Measurements from ENCODE around the gene XRCC4.
"Not testable (repeated sequence)": the region's sequence is repeated elsewhere in the genome, so short reads cannot be mapped to it uniquely, and the experiment has no call there.

Gene XRCC4

GRCh38 chr5:83126501-83126900 is 49.2 kb downstream of the XRCC4 start:
- Histone ChIP-seq H3K27me3 (ENCODE audit: control insufficient read depth, insufficient read depth, low read length) (no peaks in the 10 kb centered on the region), H3K4me1 (ENCODE audit: control insufficient read depth, insufficient read depth, low read length) (no peaks in the 10 kb centered on the region), H3K4me3 (ENCODE audit: low read length) (no peak overlapping the region), H3K9me3 (replicated peaks; ENCODE audit: low read length) (no peaks in the 10 kb centered on the region), H3K9ac (ENCODE audit: low read depth, low read length) (no peak overlapping the region), H3K4me2 (ENCODE audit: low read length) (no peak overlapping the region), H3K36me3 (ENCODE audit: insufficient read depth, low read length) (no peaks in the 10 kb centered on the region)

GRCh38 chr5:83133797-83134196 is 56.5 kb downstream of the XRCC4 start:
- no peaks in the 10 kb centered on the region for H3K4me1 ChIP-seq (ENCODE audit: control insufficient read depth, insufficient read depth, low read length)
- no peak overlapping the region for H3K4me2 ChIP-seq (ENCODE audit: low read length)
- H3K36me3 ChIP-seq (ENCODE audit: insufficient read depth, low read length) = no peaks in the 10 kb centered on the region
- H3K4me3 ChIP-seq (ENCODE audit: low read length) = no peak overlapping the region
- no peaks in the 10 kb centered on the region for H3K9me3 ChIP-seq (replicated peaks; ENCODE audit: low read length)
- H3K9ac ChIP-seq (ENCODE audit: low read depth, low read length) = no peak overlapping the region
- H3K27me3 ChIP-seq (ENCODE audit: control insufficient read depth, insufficient read depth, low read length) = no peaks in the 10 kb centered on the region

DNA sequence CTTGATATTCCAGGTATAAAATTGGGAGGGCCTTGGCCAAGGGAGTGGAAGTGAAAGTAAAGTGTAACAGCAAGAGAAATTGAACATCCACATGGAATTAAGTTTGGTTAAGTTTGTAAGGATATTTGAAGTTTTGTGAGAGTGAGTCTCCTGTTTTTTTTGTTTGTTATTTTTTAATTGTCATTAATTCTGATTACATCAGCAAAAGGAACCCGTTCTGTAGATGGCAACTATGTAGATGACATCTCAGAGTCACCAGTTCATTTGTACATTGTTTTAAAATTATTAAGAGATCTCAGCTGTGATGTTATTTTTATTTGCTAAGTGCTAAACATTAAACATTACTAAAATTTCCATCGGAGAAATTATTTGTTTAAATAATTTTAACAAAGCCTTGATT is 65.2 kb downstream of the XRCC4 start:
- Histone ChIP-seq H3K4me3 (ENCODE audit: low read length) (no peak overlapping the region), H3K9me3 (replicated peaks; ENCODE audit: low read length) (no peaks in the 10 kb centered on the region), H3K36me3 (ENCODE audit: insufficient read depth, low read length) (no peaks in the 10 kb centered on the region), H3K9ac (ENCODE audit: low read depth, low read length) (no peak overlapping the region), H3K4me2 (ENCODE audit: low read length) (no peak overlapping the region), H3K27me3 (ENCODE audit: control insufficient read depth, insufficient read depth, low read length) (no peaks in the 10 kb centered on the region), H3K4me1 (ENCODE audit: control insufficient read depth, insufficient read depth, low read length) (no peaks in the 10 kb centered on the region)

- Histone ChIP-seq H3K4me2 (ENCODE audit: low read length) (no peak overlapping the region), H3K9me3 (replicated peaks; ENCODE audit: low read length) (no peaks in the 10 kb centered on the region), H3K4me3 (ENCODE audit: low read length) (no peak overlapping the region), H3K36me3 (ENCODE audit: insufficient read depth, low read length) (no peaks in the 10 kb centered on the region), H3K9ac (ENCODE audit: low read depth, low read length) (no peak overlapping the region), H3K27me3 (ENCODE audit: control insufficient read depth, insufficient read depth, low read length) (no peaks in the 10 kb centered on the region), H3K4me1 (ENCODE audit: control insufficient read depth, insufficient read depth, low read length) (no peaks in the 10 kb centered on the region)
Observed at GRCh38 chr5:83145241-83145640, 67.9 kb downstream of the XRCC4 start.

- Histone ChIP-seq H3K4me2 (ENCODE audit: low read length) (no peak overlapping the region), H3K36me3 (ENCODE audit: insufficient read depth, low read length) (no peaks in the 10 kb centered on the region), H3K4me3 (ENCODE audit: low read length) (no peak overlapping the region), H3K9me3 (replicated peaks; ENCODE audit: low read length) (no peaks in the 10 kb centered on the region), H3K27me3 (ENCODE audit: control insufficient read depth, insufficient read depth, low read length) (no peaks in the 10 kb centered on the region), H3K4me1 (ENCODE audit: control insufficient read depth, insufficient read depth, low read length) (no peaks in the 10 kb centered on the region), H3K9ac (ENCODE audit: low read depth, low read length) (no peak overlapping the region)
Observed at GRCh38 chr5:83145882-83146331, 68.6 kb downstream of the XRCC4 start.

DNA sequence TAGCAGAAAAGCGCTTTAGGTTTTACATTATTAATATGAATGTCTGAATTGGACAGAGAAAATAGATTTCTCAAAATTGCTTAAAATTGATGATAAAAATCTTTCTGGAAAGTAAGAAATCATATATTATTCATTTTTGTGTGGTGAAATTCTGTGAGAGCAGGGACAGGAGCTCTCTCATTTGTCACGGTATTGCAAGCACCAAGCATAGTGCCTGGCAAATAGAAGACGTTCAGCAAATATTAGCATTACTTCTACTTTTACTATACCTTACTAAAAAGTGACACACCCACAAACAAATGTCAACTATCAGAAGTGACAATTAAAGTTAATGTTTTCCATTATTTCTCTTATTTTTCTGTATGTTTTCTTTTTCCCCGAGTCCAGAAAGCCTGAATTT is 69.1 kb downstream of the XRCC4 start:
- Histone ChIP-seq H3K4me3 (ENCODE audit: low read length) (no peak overlapping the region), H3K9ac (ENCODE audit: low read depth, low read length) (no peak overlapping the region), H3K27me3 (ENCODE audit: control insufficient read depth, insufficient read depth, low read length) (no peaks in the 10 kb centered on the region), H3K9me3 (replicated peaks; ENCODE audit: low read length) (no peaks in the 10 kb centered on the region), H3K4me1 (ENCODE audit: control insufficient read depth, insufficient read depth, low read length) (no peaks in the 10 kb centered on the region), H3K36me3 (ENCODE audit: insufficient read depth, low read length) (no peaks in the 10 kb centered on the region), H3K4me2 (ENCODE audit: low read length) (no peak overlapping the region)

- Histone ChIP-seq H3K4me3 (ENCODE audit: low read length) (no peak overlapping the region), H3K27me3 (ENCODE audit: control insufficient read depth, insufficient read depth, low read length) (no peaks in the 10 kb centered on the region), H3K9ac (ENCODE audit: low read depth, low read length) (no peak overlapping the region), H3K4me1 (ENCODE audit: control insufficient read depth, insufficient read depth, low read length) (peaks cover 4% of the 10 kb centered on the region), H3K9me3 (replicated peaks; ENCODE audit: low read length) (no peaks in the 10 kb centered on the region), H3K4me2 (ENCODE audit: low read length) (no peak overlapping the region), H3K36me3 (ENCODE audit: insufficient read depth, low read length) (no peaks in the 10 kb centered on the region)
Observed at GRCh38 chr5:83147593-83147992, 70.2 kb downstream of the XRCC4 start.

- no peak overlapping the region for H3K9ac ChIP-seq (ENCODE audit: low read depth, low read length)
- peaks cover 4% of the 10 kb centered on the region for H3K4me1 ChIP-seq (ENCODE audit: control insufficient read depth, insufficient read depth, low read length)
- H3K4me2 ChIP-seq (ENCODE audit: low read length) = no peak overlapping the region
- no peak overlapping the region for H3K4me3 ChIP-seq (ENCODE audit: low read length)
- no peaks in the 10 kb centered on the region for H3K36me3 ChIP-seq (ENCODE audit: insufficient read depth, low read length)
- no peaks in the 10 kb centered on the region for H3K27me3 ChIP-seq (ENCODE audit: control insufficient read depth, insufficient read depth, low read length)
- H3K9me3 ChIP-seq (replicated peaks; ENCODE audit: low read length) = no peaks in the 10 kb centered on the region
Observed at GRCh38 chr5:83148370-83148769, 71.0 kb downstream of the XRCC4 start.

DNA sequence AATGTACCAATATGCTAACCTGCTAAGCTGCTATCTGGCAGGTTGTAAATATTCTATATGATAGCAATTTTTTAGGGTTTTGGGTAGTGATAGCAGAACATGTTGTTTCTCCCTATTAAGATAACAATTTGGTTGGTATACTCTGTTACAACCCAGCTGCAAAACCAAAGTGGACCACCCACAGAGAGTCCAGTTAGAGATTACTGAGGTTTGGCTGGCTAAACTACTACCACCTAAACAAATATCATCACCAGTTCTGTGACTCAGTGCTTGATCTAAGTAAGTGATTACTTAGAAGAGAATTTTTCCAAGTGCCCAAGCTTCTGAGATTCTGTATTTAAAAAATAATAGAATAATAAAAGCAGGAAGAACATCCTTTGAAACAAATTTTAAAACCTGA is 72.3 kb downstream of the XRCC4 start:
- Histone ChIP-seq H3K4me1 (ENCODE audit: control insufficient read depth, insufficient read depth, low read length) (peaks cover 4% of the 10 kb centered on the region), H3K9ac (ENCODE audit: low read depth, low read length) (no peak overlapping the region), H3K4me2 (ENCODE audit: low read length) (no peak overlapping the region), H3K36me3 (ENCODE audit: insufficient read depth, low read length) (no peaks in the 10 kb centered on the region), H3K4me3 (ENCODE audit: low read length) (no peak overlapping the region), H3K27me3 (ENCODE audit: control insufficient read depth, insufficient read depth, low read length) (no peaks in the 10 kb centered on the region), H3K9me3 (replicated peaks; ENCODE audit: low read length) (no peaks in the 10 kb centered on the region)

DNA sequence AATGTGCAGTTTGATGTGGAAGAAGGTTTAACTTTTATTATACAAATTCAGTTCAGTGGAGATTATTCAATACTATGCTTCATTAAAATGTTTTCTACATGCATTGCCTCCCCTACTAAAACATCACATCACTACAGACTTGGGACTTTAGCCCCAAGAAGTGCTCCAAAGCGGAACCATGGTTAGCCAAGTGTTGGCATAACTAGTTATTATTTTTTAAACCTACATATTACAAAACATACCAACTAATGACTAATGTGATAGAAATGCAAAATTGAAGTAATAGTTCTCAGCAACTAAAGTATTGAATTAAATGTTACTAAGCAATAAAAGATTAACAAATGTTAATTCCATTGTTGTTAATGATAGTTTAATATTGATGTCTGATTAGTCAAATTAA is 74.5 kb downstream of the XRCC4 start:
- Histone ChIP-seq H3K4me1 (ENCODE audit: control insufficient read depth, insufficient read depth, low read length) (peaks cover 4% of the 10 kb centered on the region), H3K27me3 (ENCODE audit: control insufficient read depth, insufficient read depth, low read length) (no peaks in the 10 kb centered on the region), H3K9me3 (replicated peaks; ENCODE audit: low read length) (no peaks in the 10 kb centered on the region), H3K36me3 (ENCODE audit: insufficient read depth, low read length) (no peaks in the 10 kb centered on the region), H3K9ac (ENCODE audit: low read depth, low read length) (no peak overlapping the region), H3K4me2 (ENCODE audit: low read length) (no peak overlapping the region), H3K4me3 (ENCODE audit: low read length) (no peak overlapping the region)

DNA sequence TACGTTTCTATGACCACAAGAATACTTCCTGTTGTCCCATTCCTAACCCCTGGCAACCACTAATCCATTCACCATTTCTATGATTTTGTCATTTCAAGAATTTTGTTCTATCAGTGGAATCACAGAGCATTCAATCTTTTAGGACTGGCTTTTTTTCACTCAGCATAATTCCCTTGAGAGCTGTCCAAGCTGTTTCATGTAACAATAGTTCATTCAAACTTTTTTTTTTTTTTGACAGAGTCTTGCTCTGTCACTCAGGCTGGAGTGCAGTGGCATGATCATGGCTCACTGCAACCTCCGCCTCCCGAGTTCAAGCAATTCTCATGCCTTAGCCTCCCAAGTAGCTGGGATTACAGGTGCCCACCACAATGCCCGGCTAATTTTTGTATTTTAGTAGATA is 75.6 kb downstream of the XRCC4 start:
- H3K4me3 ChIP-seq (ENCODE audit: low read length); H3K27me3 ChIP-seq (ENCODE audit: control insufficient read depth, insufficient read depth, low read length); H3K4me2 ChIP-seq (ENCODE audit: low read length); H3K9ac ChIP-seq (ENCODE audit: low read depth, low read length); H3K36me3 ChIP-seq (ENCODE audit: insufficient read depth, low read length); H3K9me3 ChIP-seq (replicated peaks; ENCODE audit: low read length); H3K4me1 ChIP-seq (ENCODE audit: control insufficient read depth, insufficient read depth, low read length): not testable (repeated sequence)

GRCh38 chr5:83156001-83156400 is 78.7 kb downstream of the XRCC4 start:
- H3K4me1 ChIP-seq (ENCODE audit: control insufficient read depth, insufficient read depth, low read length) = peaks cover 4% of the 10 kb centered on the region
- no peaks in the 10 kb centered on the region for H3K9me3 ChIP-seq (replicated peaks; ENCODE audit: low read length)
- no peaks in the 10 kb centered on the region for H3K27me3 ChIP-seq (ENCODE audit: control insufficient read depth, insufficient read depth, low read length)
- H3K9ac ChIP-seq (ENCODE audit: low read depth, low read length) = no peak overlapping the region
- H3K4me3 ChIP-seq (ENCODE audit: low read length) = no peak overlapping the region
- H3K4me2 ChIP-seq (ENCODE audit: low read length) = no peak overlapping the region
- H3K36me3 ChIP-seq (ENCODE audit: insufficient read depth, low read length) = no peaks in the 10 kb centered on the region
